22Rv1 (cell line): ENCODE data around the gene TRMU.

Experiments used
- ZFX ChIP-seq: fragments of 450-650 bp; IDR thresholded peaks from 2 replicates; pipeline ENCODE4 v1.6.1; 2017; ENCODE audit warnings: antibody characterized with exemption, borderline replicate concordance
- TF ChIP-seq, protein P1 (sequence below): fragments of 450-650 bp; IDR thresholded peaks from 2 replicates; pipeline ENCODE4 v1.5.1; 2017; ENCODE audit warnings: mild to moderate bottlenecking

DNA sequence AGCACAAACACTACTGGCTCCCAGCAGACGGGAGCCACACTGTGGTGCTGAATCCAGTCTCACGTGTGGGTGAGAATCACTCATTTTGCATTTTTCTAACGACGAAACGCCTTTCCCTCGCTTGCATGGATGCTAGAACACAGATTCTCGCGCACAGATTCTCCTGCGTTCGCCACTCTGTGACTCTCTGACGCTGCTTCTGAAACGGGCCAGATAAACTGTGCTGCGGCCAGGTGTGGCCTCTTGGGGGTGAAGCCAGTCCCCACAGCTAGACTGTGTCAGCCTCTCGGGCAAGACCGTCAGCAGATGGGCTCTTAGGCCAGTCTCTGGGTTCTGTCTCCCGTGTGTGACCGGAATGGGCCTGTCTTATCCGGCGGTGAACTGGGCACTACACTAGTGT, 44.6 kb downstream of the TRMU start:
- TF ChIP-seq, protein P1, sequence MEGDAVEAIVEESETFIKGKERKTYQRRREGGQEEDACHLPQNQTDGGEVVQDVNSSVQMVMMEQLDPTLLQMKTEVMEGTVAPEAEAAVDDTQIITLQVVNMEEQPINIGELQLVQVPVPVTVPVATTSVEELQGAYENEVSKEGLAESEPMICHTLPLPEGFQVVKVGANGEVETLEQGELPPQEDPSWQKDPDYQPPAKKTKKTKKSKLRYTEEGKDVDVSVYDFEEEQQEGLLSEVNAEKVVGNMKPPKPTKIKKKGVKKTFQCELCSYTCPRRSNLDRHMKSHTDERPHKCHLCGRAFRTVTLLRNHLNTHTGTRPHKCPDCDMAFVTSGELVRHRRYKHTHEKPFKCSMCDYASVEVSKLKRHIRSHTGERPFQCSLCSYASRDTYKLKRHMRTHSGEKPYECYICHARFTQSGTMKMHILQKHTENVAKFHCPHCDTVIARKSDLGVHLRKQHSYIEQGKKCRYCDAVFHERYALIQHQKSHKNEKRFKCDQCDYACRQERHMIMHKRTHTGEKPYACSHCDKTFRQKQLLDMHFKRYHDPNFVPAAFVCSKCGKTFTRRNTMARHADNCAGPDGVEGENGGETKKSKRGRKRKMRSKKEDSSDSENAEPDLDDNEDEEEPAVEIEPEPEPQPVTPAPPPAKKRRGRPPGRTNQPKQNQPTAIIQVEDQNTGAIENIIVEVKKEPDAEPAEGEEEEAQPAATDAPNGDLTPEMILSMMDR = no peak
- TF ChIP-seq ZFX = no peak
